Measurements from ENCODE around the gene PINLYP.

DNA sequence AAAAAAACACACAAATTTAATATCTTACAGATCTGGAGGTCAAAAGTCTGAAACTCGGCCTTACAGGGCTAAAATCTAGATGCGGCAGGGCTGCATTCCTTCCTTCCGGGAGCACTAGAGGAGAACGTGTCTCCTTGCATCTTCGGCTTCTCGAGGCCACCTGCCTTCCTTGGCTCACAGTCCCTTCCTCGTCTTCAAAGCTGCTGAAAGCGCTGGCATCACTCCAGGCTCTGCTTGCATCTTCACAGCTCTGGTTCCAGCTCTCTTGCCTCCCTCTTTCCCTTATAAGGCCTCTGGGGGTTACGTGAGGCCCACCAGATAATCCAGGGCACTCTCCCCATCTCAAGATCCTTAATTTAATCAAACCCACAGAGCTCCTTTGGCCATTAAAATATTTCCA is 10.8 kb upstream of the PINLYP start:
- TF ChIP-seq, protein P1, sequence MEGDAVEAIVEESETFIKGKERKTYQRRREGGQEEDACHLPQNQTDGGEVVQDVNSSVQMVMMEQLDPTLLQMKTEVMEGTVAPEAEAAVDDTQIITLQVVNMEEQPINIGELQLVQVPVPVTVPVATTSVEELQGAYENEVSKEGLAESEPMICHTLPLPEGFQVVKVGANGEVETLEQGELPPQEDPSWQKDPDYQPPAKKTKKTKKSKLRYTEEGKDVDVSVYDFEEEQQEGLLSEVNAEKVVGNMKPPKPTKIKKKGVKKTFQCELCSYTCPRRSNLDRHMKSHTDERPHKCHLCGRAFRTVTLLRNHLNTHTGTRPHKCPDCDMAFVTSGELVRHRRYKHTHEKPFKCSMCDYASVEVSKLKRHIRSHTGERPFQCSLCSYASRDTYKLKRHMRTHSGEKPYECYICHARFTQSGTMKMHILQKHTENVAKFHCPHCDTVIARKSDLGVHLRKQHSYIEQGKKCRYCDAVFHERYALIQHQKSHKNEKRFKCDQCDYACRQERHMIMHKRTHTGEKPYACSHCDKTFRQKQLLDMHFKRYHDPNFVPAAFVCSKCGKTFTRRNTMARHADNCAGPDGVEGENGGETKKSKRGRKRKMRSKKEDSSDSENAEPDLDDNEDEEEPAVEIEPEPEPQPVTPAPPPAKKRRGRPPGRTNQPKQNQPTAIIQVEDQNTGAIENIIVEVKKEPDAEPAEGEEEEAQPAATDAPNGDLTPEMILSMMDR (IDR thresholded peaks at IDR 0.05): no peak
- no peak for TF ChIP-seq POLR2A (IDR thresholded peaks at IDR 0.05)
